ENCODE data around the gene EXOSC3. TPM values are rescaled to one million over a fixed set of nuclear protein-coding genes. Genes with fewer than 3 reads are reported as not detected.

EXOSC3 gene
- total and polyA plus RNA-seq, 9 of the 15 experiments (the other 6 are each of a cell fraction or from before 2014, with no cell fraction given), result 18.5 to 266 (median 114) TPM

GRCh38 chr9:37827483-37828165 is 42.8 kb upstream of the EXOSC3 start:
- FAIRE-seq, result no peak
- no peaks in the 10 kb centered on the region for H3K9me1 ChIP-seq (ENCODE audit: control insufficient read depth, insufficient read depth, low read length)
- no peak for TF ChIP-seq LARP7 (IDR thresholded peaks at IDR 0.05)
- no peak for TF ChIP-seq FOXK1 (CRISPR knock-in tag; IDR thresholded peaks at IDR 0.05; ENCODE audit: borderline replicate concordance)
- no peak for TF ChIP-seq NR2F6 (CRISPR knock-in tag; IDR thresholded peaks at IDR 0.05)
- TF ChIP-seq, protein P1, sequence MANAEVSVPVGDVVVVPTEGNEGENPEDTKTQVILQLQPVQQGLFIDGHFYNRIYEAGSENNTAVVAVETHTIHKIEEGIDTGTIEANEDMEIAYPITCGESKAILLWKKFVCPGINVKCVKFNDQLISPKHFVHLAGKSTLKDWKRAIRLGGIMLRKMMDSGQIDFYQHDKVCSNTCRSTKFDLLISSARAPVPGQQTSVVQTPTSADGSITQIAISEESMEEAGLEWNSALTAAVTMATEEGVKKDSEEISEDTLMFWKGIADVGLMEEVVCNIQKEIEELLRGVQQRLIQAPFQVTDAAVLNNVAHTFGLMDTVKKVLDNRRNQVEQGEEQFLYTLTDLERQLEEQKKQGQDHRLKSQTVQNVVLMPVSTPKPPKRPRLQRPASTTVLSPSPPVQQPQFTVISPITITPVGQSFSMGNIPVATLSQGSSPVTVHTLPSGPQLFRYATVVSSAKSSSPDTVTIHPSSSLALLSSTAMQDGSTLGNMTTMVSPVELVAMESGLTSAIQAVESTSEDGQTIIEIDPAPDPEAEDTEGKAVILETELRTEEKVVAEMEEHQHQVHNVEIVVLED (CRISPR knock-in tag; IDR thresholded peaks at IDR 0.05), result no peak
- TF ChIP-seq ZNF165 (CRISPR knock-in tag; IDR thresholded peaks at IDR 0.05; ENCODE audit: borderline replicate concordance), result no peak
- TF ChIP-seq NELFE (IDR thresholded peaks at IDR 0.05; ENCODE audit: insufficient read depth, insufficient read length), result no peak
- TF ChIP-seq, protein P2, sequence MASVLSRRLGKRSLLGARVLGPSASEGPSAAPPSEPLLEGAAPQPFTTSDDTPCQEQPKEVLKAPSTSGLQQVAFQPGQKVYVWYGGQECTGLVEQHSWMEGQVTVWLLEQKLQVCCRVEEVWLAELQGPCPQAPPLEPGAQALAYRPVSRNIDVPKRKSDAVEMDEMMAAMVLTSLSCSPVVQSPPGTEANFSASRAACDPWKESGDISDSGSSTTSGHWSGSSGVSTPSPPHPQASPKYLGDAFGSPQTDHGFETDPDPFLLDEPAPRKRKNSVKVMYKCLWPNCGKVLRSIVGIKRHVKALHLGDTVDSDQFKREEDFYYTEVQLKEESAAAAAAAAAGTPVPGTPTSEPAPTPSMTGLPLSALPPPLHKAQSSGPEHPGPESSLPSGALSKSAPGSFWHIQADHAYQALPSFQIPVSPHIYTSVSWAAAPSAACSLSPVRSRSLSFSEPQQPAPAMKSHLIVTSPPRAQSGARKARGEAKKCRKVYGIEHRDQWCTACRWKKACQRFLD (CRISPR knock-in tag; IDR thresholded peaks at IDR 0.05), result no peak
- TF ChIP-seq FOXJ2 (tag; IDR thresholded peaks at IDR 0.05), result no peak
- TF ChIP-seq HDGF (IDR thresholded peaks at IDR 0.05), result no peak
- no peak for TF ChIP-seq SP1 (CRISPR knock-in tag; IDR thresholded peaks at IDR 0.05)
- no peak for TF ChIP-seq L3MBTL2 (IDR thresholded peaks at IDR 0.05)
- TF ChIP-seq TGIF2 (CRISPR knock-in tag; IDR thresholded peaks at IDR 0.05), result no peak
- TF ChIP-seq MAFK (IDR thresholded peaks at IDR 0.05; ENCODE audit: low read length), result no peak
- TF ChIP-seq, protein P3, sequence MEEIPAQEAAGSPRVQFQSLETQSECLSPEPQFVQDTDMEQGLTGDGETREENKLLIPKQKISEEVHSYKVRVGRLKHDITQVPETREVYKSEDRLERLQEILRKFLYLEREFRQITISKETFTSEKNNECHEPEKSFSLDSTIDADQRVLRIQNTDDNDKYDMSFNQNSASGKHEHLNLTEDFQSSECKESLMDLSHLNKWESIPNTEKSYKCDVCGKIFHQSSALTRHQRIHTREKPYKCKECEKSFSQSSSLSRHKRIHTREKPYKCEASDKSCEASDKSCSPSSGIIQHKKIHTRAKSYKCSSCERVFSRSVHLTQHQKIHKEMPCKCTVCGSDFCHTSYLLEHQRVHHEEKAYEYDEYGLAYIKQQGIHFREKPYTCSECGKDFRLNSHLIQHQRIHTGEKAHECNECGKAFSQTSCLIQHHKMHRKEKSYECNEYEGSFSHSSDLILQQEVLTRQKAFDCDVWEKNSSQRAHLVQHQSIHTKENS (CRISPR knock-in tag; IDR thresholded peaks at IDR 0.05), result no peak
- no peak for TF ChIP-seq KHSRP (IDR thresholded peaks at IDR 0.05)
- no peak for TF ChIP-seq BCOR (IDR thresholded peaks at IDR 0.05)
- no peaks in the 10 kb centered on the region for H4K20me1 ChIP-seq (replicated peaks; ENCODE audit: control insufficient read depth, insufficient read depth, low read length)
- H2AFZ ChIP-seq (ENCODE audit: low read depth, low read length), result no peak overlapping the region
- H3K9me3 ChIP-seq (replicated peaks; ENCODE audit: control insufficient read depth, insufficient read depth, low read depth, low read length), result no peaks in the 10 kb centered on the region
- peaks cover 58% of the 10 kb centered on the region for H3K36me3 ChIP-seq (ENCODE audit: control insufficient read depth, insufficient read depth, low read length)
- no peak for ATAC-seq
- CTCF ChIA-PET (ENCODE audit: low intra/inter-chr PET ratio), result no interaction called here
- H3K4me3 ChIP-seq, result no peak overlapping the region
- no peak for DNase-seq (ENCODE audit: extremely low read depth in 1 of 4, low spot score in 3 of 4)
- H3K4me2 ChIP-seq (ENCODE audit: insufficient read depth, low read length), result no peak overlapping the region
- in situ Hi-C loops (cut with MboI) (no loop called here), intact Hi-C loops (cut with micrococcal nuclease) (no loop called here)
- BruUV-seq (replicated peaks), result no TSS peak
- H3K27me3 ChIP-seq (ENCODE audit: control insufficient read depth in 2 of 2, insufficient read depth in 2 of 2, low read length in 2 of 2), result no peaks in the 10 kb centered on the region
- H3K79me2 ChIP-seq (ENCODE audit: control insufficient read depth, insufficient read depth, low read length), result no peaks in the 10 kb centered on the region
- POLR2A ChIA-PET, result interaction anchor here (1.1 kb wide), 1 partner anchor 13 kb away, joined by 3 read pairs; no protein-coding TSS in a partner anchor
- WGBS (ENCODE audit: insufficient coverage, low coverage, missing lambda C conversion rate), result 100% methylated on average over 4 of the region's 4 CpGs
- no peak overlapping the region for H3K9ac ChIP-seq (ENCODE audit: insufficient read depth in 1 of 2, low read depth in 2 of 2, low read length in 2 of 2)
- no peaks in the 10 kb centered on the region for H3K4me1 ChIP-seq (replicated peaks in 1 of 2; ENCODE audit: control insufficient read depth in 2 of 2, insufficient read depth in 2 of 2, low read length in 2 of 2)
- H3K27ac ChIP-seq (ENCODE audit: extremely low read depth, low read depth, low read length), result no peak overlapping the region

Data from K562 (cell line).